ENCODE results near the gene KIF1A.
"Not testable (repeated sequence)": the region's sequence is repeated elsewhere in the genome, so short reads cannot be mapped to it uniquely, and the experiment has no call there.

KIF1A gene

GRCh38 chr2:240675345-240675744 is 144.7 kb downstream of the KIF1A start:
- not testable (repeated sequence) for DNase-seq

- not testable (repeated sequence) for DNase-seq
Measured at GRCh38 chr2:240674461-240675184, 145.4 kb downstream of the KIF1A start.

GRCh38 chr2:240672701-240673190 is 147.3 kb downstream of the KIF1A start:
- no peak for DNase-seq

GRCh38 chr2:240672076-240672700 is 147.8 kb downstream of the KIF1A start:
- no peak for DNase-seq

GRCh38 chr2:240670950-240671349 is 149.1 kb downstream of the KIF1A start:
- no peak for DNase-seq

- no peak for DNase-seq
Measured at GRCh38 chr2:240670402-240670801, 149.6 kb downstream of the KIF1A start.

GRCh38 chr2:240664622-240665021 is 155.4 kb downstream of the KIF1A start:
- no peak for DNase-seq
